Large intestine (tissue), 3 donors: Measurements from ENCODE around the gene ZNF559. TPM values are rescaled to one million over a fixed set of nuclear protein-coding genes. Genes with fewer than 3 reads are reported as not detected.

Source experiments
- DNase-seq, 2 donors: peaks; one replicate each; pipeline versions ENCODE4 v3.0.0 to v3.0.0-alpha.2; 2013
- H3K27ac ChIP-seq: one replicate; pipeline ENCODE4 v1.5.1; 2013; ENCODE audit warnings: low read length
- H3K27me3 ChIP-seq: 2 replicates; pipeline ENCODE4 v1.6.1; 2013; ENCODE audit warnings: low read length; ENCODE audit not compliant: control insufficient read depth, insufficient read depth
- H3K36me3 ChIP-seq: 2 replicates; pipeline ENCODE4 v1.6.1; 2013; ENCODE audit warnings: low read length; ENCODE audit not compliant: control insufficient read depth, insufficient read depth
- H3K4me1 ChIP-seq: one replicate; pipeline ENCODE4 v1.6.1; 2013; ENCODE audit warnings: low read length; ENCODE audit not compliant: control insufficient read depth, insufficient read depth
- H3K4me3 ChIP-seq: one replicate; pipeline ENCODE4 v1.5.1; 2013; ENCODE audit warnings: low read length
- H3K9me3 ChIP-seq: one replicate; pipeline ENCODE4 v1.6.1; 2013; ENCODE audit warnings: mild to moderate bottlenecking, low read depth, low read length, moderate library complexity; ENCODE audit not compliant: control insufficient read depth
- WGBS: methylation state at CpG from one replicate; pipeline ENCODE4 v1.1.5; 2013; ENCODE audit warnings: low lambda C conversion rate; ENCODE audit not compliant: insufficient coverage; 5-methylcytosine and 5-hydroxymethylcytosine counted together
- polyA plus RNA-seq: library from polyadenylated mRNA; unstranded; fragments of 120-200 nt; gene quantifications from one replicate; pipeline ENCODE4 v1.2.1, GENCODE V29; 2013

The ZNF559 gene
- polyA plus RNA-seq, 1 donor = 9.7 TPM

DNA sequence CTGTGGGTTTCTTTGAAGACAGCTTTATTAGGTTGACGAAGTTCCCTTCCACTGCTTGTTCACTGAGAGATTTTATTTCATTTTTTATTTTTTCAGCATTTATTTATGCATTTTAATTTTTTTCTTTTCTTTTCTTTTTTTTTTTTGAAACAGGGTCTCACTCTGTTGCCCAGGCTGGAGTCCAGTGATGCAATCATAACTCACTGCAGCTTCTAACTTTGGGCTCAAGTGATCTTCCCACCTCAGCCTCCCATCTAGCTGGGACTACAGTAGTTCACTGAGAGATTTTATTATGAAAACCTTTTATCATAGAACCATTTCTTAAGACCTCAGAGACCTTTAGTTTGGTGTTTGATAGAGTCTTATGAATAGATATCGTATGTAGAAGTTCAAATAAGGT is 28.5 kb downstream of the ZNF559 start:
- Histone ChIP-seq H3K4me3 (no peak overlapping the region), H3K9me3 (peaks cover 24% of the 10 kb centered on the region), H3K4me1 (no peaks in the 10 kb centered on the region), H3K36me3 (peaks cover 4% of the 10 kb centered on the region), H3K27me3 (no peaks in the 10 kb centered on the region), H3K27ac (no peak overlapping the region)
- no peak for DNase-seq
- WGBS = 100% methylated on average over 1 of the region's 2 CpGs

DNA sequence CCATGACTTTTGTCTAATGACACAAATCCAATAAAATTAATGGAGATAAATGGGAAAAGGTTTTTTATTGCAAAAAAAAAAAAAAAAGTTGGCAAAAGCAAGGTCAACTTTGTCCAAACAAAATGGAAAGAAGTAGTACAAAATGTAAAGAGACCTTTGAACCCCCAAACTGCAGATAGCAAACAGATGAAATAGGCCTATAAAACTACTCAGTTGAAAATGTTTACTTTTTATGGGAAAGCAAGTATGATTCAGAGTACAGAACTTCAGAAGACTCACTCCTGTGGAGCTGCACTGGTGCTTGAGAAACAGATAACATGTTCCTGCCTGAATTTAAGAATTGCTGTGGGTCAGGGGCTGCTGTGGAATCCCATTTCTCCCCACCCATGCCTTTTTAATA is 29.0 kb downstream of the ZNF559 start:
- no peaks in the 10 kb centered on the region for H3K4me1 ChIP-seq
- H3K9me3 ChIP-seq = peaks cover 24% of the 10 kb centered on the region
- H3K4me3 ChIP-seq = no peak overlapping the region
- no peaks in the 10 kb centered on the region for H3K27me3 ChIP-seq
- peaks cover 5% of the 10 kb centered on the region for H3K36me3 ChIP-seq
- no peak for DNase-seq
- no peak overlapping the region for H3K27ac ChIP-seq

DNA sequence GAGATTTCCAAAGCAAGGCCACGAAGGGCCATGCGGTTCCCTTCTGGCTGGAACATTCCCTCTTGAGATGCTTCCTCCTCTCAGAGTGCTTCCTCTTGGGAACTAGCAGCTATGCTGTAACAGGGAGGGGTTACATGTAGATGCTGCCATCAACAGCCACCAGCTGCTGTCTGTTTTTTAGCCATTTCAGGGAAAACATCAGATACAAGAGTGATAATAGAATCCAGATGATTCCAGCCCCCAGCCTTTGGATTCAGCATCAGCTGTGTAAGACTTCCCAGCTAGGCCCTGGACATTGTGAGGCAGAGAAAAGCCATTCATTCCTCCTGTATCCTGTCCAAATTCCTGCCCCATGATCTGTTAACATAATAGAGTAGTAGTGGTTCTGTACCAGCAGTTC is 30.7 kb downstream of the ZNF559 start:
- H3K4me3 ChIP-seq = no peak overlapping the region
- no peak overlapping the region for H3K27ac ChIP-seq
- peaks cover 4% of the 10 kb centered on the region for H3K36me3 ChIP-seq
- no peak for DNase-seq
- peaks cover 16% of the 10 kb centered on the region for H3K9me3 ChIP-seq
- no peaks in the 10 kb centered on the region for H3K27me3 ChIP-seq
- WGBS = no CpG with 5 or more reads among the region's 2 CpGs
- no peaks in the 10 kb centered on the region for H3K4me1 ChIP-seq

DNA sequence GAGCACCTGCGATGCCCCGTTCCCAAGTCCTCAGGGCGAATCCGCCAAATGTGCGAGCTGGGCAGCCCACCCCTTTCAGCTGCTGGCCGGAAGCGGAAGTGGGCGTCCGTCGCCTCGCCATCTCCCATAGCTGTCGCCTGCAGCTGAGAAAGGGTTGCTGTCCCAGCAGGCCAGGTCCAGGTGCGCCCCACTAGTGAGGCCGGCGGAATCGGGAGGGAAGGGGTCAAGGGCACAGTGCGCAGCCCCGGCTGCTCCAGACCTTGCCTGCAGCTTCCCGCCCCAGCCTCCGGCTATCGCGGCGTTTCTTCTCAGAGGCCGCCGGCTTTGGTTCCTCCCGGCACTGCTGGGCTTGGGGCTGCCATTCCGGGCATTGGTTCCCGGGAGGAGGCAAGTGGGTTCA is 38.9 kb downstream of the ZNF559 start, which contains the start of gene ZNF177:
TSS of gene ZNF177 (plus strand) at position 109 of the 400 bp plus-strand sequence. CDS start 15,299 bp downstream, outside the sequence.
- Histone ChIP-seq H3K4me3 (peak within 1 kb of the TSS; percentile 46), H3K27ac (no peak within 1 kb of the TSS), H3K36me3 (peaks cover 4% of the 10 kb centered on the region), H3K9me3 (peaks cover 10% of the 10 kb centered on the region), H3K4me1 (peaks cover 2% of the 10 kb centered on the region), H3K27me3 (no peaks in the 10 kb centered on the region)
- WGBS = no CpG with 5 or more reads among the region's 28 CpGs
- peak; percentile 7 to 43 for DNase-seq

DNA sequence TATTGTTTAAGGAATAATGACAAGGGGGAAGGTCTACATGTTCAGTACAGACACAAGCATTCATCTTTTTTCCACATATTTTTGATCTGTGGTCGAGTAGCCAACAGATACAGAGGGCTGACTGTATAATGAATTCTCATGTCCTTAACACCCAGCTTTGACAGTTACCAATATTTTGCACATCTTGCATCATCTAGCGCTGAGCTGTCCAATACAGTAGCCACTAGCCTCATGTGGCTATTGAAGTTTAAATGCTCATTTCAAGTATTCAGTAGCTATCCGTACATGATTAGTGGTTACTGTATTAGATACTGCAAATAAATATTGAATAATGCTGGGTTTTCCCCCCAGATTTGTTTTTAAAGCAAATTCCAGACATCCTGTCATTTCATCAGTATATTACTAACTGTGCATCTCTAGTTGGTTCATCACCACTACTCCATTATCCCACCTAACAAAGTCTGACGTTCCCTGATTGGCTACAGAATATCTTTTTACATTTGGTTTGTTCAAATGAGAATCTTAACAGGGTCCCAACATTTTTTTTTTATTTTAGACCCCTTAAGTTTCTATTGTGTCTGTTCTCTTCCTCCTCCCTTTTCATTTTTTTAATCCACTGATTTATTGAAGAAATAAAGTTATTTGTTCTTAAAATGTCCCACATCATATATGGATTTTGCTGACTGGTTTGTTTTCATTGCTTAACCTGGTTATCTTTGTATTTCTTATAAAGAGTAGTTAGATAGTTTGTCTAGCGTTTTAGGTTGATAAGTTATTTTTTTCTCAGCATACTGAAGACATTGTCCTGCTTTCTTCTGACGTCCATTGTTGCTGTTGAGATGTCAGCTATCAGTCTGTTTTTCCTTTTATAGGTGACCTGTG is 47.0 kb downstream of the ZNF559 start:
- Histone ChIP-seq H3K9me3 (peaks cover 23% of the 10 kb centered on the region), H3K27ac (no peak overlapping the region), H3K4me3 (no peak overlapping the region), H3K36me3 (peaks cover 3% of the 10 kb centered on the region), H3K4me1 (no peaks in the 10 kb centered on the region), H3K27me3 (no peaks in the 10 kb centered on the region)
- DNase-seq = no peak
- WGBS = 90% methylated on average over 3 of the region's 6 CpGs

DNA sequence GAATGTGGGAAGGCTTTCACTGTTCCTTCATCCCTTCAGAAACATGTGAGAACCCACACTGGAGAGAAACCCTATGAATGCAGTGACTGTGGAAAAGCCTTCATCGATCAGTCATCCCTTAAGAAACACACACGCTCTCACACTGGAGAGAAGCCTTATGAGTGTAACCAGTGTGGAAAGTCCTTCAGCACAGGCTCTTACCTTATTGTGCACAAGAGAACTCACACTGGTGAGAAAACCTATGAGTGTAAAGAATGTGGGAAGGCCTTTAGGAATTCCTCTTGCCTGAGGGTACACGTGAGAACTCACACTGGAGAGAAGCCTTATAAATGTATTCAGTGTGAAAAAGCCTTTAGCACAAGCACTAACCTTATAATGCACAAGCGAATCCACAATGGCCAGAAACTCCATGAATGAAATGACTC is 57.4 kb downstream of the ZNF559 start:
- H3K4me1 ChIP-seq = no peaks in the 10 kb centered on the region
- 100% methylated on average over 1 of the region's 4 CpGs for WGBS
- H3K4me3 ChIP-seq = no peak overlapping the region
- H3K27ac ChIP-seq = no peak overlapping the region
- peaks cover 79% of the 10 kb centered on the region for H3K36me3 ChIP-seq
- no peaks in the 10 kb centered on the region for H3K27me3 ChIP-seq
- DNase-seq = no peak
- H3K9me3 ChIP-seq = peaks cover 39% of the 10 kb centered on the region

Other genes with a start within 250 kb of the ZNF559 start
- gene OR1M1, start 237.1 kb upstream of the ZNF559 start, polyA plus RNA-seq = not detected
- gene OR7G2, start 216.7 kb upstream of the ZNF559 start, polyA plus RNA-seq = not detected
- gene OR7G1, start 208.4 kb upstream of the ZNF559 start, polyA plus RNA-seq = not detected
- gene OR7G3, start 197.2 kb upstream of the ZNF559 start, polyA plus RNA-seq = not detected
- gene ZNF317, start 183.8 kb upstream of the ZNF559 start, polyA plus RNA-seq = 34.3 TPM
- 0.03 TPM for gene OR7D2, start 145.2 kb upstream of the ZNF559 start, polyA plus RNA-seq
- gene OR7D4, start 104.6 kb upstream of the ZNF559 start, polyA plus RNA-seq = not detected
- not detected for gene OR7E24, start 73.2 kb upstream of the ZNF559 start, polyA plus RNA-seq
- gene ZNF699, start 14.3 kb upstream of the ZNF559 start, polyA plus RNA-seq = 3.5 TPM
- 2.9 TPM for gene ZNF177, start 38.8 kb downstream of the ZNF559 start, polyA plus RNA-seq
- gene ZNF266, start 111.4 kb downstream of the ZNF559 start, polyA plus RNA-seq = 62.6 TPM
- 0.06 TPM for gene ZNF560, start 174.4 kb downstream of the ZNF559 start, polyA plus RNA-seq
- gene ZNF426, start 214.5 kb downstream of the ZNF559 start, polyA plus RNA-seq = 10.7 TPM